GM12878 (cell line): Measurements from ENCODE around the gene ATP4A. TPM values are rescaled to one million over a fixed set of nuclear protein-coding genes. Genes with fewer than 3 reads are reported as not detected.
A peak's percentile ranks its signal among the peaks of the same experiment; 100 is the strongest.

Experiments
- ATAC-seq: fragments of 200-7000 bp; cut with Tn5 transposase; 3 replicates; pipeline ENCODE4 v1.9.1; 2020; ENCODE audit warnings: mild to moderate bottlenecking, moderate library complexity
- BruUV-seq: library from RNA; stranded (reverse); fragments of 400-500 nt; replicated peaks from 2 replicates; lab custom pipeline; 2021; lab: Mats Ljungman, UMichigan
- CTCF ChIA-PET: fragments of 300-600 bp; sonication (Branson Sonifier 250); formaldehyde crosslinking; extraction: SDS; loops from one replicate; lab custom pipeline; 2021; ENCODE audit warnings: inconsistent platforms; lab: Yijun Ruan, JAX
- POLR2A ChIA-PET: fragments of 350-600 bp; formaldehyde crosslinking; extraction: SDS; loops from one replicate; lab custom pipeline; 2021; ENCODE audit warnings: inconsistent platforms; lab: Charles Lee
- RAD21 ChIA-PET: fragments of 300-600 bp; sonication (Branson Sonifier 250); formaldehyde crosslinking; loops from one replicate; lab custom pipeline; 2023; ENCODE audit warnings: antibody characterized with exemption; ENCODE audit not compliant: unreplicated experiment; lab: Charles Lee
- SMC1A ChIA-PET: fragments of 300-600 bp; sonication (Branson Sonifier 250); formaldehyde crosslinking; loops from one replicate; lab custom pipeline; 2023; ENCODE audit not compliant: unreplicated experiment, uncharacterized antibody; lab: Charles Lee
- DNase-seq: peaks from one replicate; pipeline ENCODE4 v3.0.0-alpha.2; 2011; ENCODE audit warnings: low read depth, low spot score
- FAIRE-seq: peaks from 3 replicates; lab custom pipeline; 2011; peaks lifted over from hg19 to GRCh38; lab: Jason Lieb, UNC
- H2AFZ ChIP-seq: 2 replicates; pipeline ENCODE4 v1.6.0; 2011; ENCODE audit warnings: low read depth, low read length, control low read depth; ENCODE audit not compliant: control insufficient read depth
- H3K27ac ChIP-seq: 2 replicates; pipeline ENCODE4 v1.5.1; 2011; ENCODE audit warnings: control low read depth; ENCODE audit not compliant: control insufficient read depth, insufficient read depth
- H3K27me3 ChIP-seq, 2 experiments: replicated peaks in 1 of 2; 2 replicates each; pipeline versions ENCODE4 v1.6.0 to v1.6.1; 2011; ENCODE audit warnings: low read length in 1 of 2; ENCODE audit not compliant: control insufficient read depth in 2 of 2, insufficient read depth in 2 of 2
- H3K36me3 ChIP-seq, 2 experiments: 2 replicates each; pipeline ENCODE4 v1.5.1; 2011; ENCODE audit warnings: low read length in 1 of 2; ENCODE audit not compliant: control insufficient read depth in 2 of 2, insufficient read depth in 2 of 2
- H3K4me1 ChIP-seq: 2 replicates; pipeline ENCODE4 v1.6.1; 2011; ENCODE audit warnings: mild to moderate bottlenecking, low read length, moderate library complexity, mixed read lengths; ENCODE audit not compliant: control insufficient read depth, insufficient read depth
- H3K4me2 ChIP-seq: 2 replicates; pipeline ENCODE4 v1.6.0; 2011; ENCODE audit warnings: control low read depth; ENCODE audit not compliant: control insufficient read depth, insufficient read depth
- H3K4me3 ChIP-seq: fragments of 200-600 bp; sonication (generic); 2 replicates; pipeline ENCODE4 v1.5.1; 2016
- H3K79me2 ChIP-seq: 2 replicates; pipeline ENCODE4 v1.6.0; 2011; ENCODE audit warnings: low read length; ENCODE audit not compliant: control insufficient read depth, insufficient read depth
- H3K9ac ChIP-seq: 2 replicates; pipeline ENCODE4 v1.8.0; 2011; ENCODE audit warnings: low read length, control low read depth, mixed read lengths; ENCODE audit not compliant: control insufficient read depth, insufficient read depth
- H3K9me3 ChIP-seq: replicated peaks from 3 replicates; pipeline ENCODE4 v1.5.1; 2011; ENCODE audit warnings: mild to moderate bottlenecking, low read length; ENCODE audit not compliant: control insufficient read depth, insufficient read depth
- H4K20me1 ChIP-seq: 2 replicates; pipeline ENCODE4 v1.6.0; 2011; ENCODE audit not compliant: control insufficient read depth, insufficient read depth
- ATF2 ChIP-seq: IDR thresholded peaks from 2 replicates; pipeline ENCODE4 v1.6.1; 2012; ENCODE audit warnings: low read length, inconsistent platforms
- ATF3 ChIP-seq: IDR thresholded peaks from 2 replicates; pipeline ENCODE4 v1.6.1; 2011; ENCODE audit warnings: low read depth, mild to moderate bottlenecking, low read length, moderate library complexity, borderline replicate concordance; ENCODE audit errors: extremely low read depth
- BHLHE40 ChIP-seq, 2 experiments: fragments of 450-650 bp in 1 of 2; IDR thresholded peaks; 2 replicates each; pipeline ENCODE4 v1.6.1; 2011 to 2017; ENCODE audit warnings: low read depth in 2 of 2, borderline replicate concordance in 1 of 2, improper control_type of control experiment in 1 of 2, low read length in 1 of 2, mild to moderate bottlenecking in 1 of 2
- CBFB ChIP-seq: IDR thresholded peaks from 2 replicates; pipeline ENCODE4 v1.6.1; 2016; ENCODE audit warnings: antibody characterized with exemption, low read depth
- DPF2 ChIP-seq: fragments of 450-650 bp; IDR thresholded peaks from 2 replicates; pipeline ENCODE4 v1.6.1; 2017; ENCODE audit warnings: mild to moderate bottlenecking
- E2F4 ChIP-seq: IDR thresholded peaks from 2 replicates; pipeline ENCODE4 v1.6.1; 2012; ENCODE audit warnings: low read depth, low read length, improper control_type of control experiment
- E4F1 ChIP-seq: fragments of 450-650 bp; IDR thresholded peaks from 2 replicates; pipeline ENCODE4 v1.6.1; 2018; ENCODE audit warnings: borderline replicate concordance, mild to moderate bottlenecking; ENCODE audit not compliant: partially characterized antibody
- GABPA ChIP-seq: IDR thresholded peaks from 2 replicates; pipeline ENCODE4 v1.6.1; 2014; ENCODE audit warnings: antibody characterized with exemption, low read depth, mild to moderate bottlenecking, inconsistent platforms
- LARP7 ChIP-seq: fragments of 450-650 bp; IDR thresholded peaks from 2 replicates; pipeline ENCODE4 v1.6.1; 2017; ENCODE audit warnings: mild to moderate bottlenecking
- MEF2A ChIP-seq: IDR thresholded peaks from 2 replicates; pipeline ENCODE4 v1.6.1; 2011; ENCODE audit warnings: low read depth, mild to moderate bottlenecking, low read length, moderate library complexity; ENCODE audit not compliant: insufficient read depth
- MXI1 ChIP-seq: fragments of 150-350 bp; IDR thresholded peaks from 2 replicates; pipeline ENCODE4 v1.6.1; 2011; ENCODE audit warnings: low read depth, mild to moderate bottlenecking, inconsistent platforms, low read length, improper control_type of control experiment
- NR2F1 ChIP-seq: fragments of 450-650 bp; conservative IDR thresholded peaks from 2 replicates; pipeline ENCODE4 v1.6.1; 2017; ENCODE audit warnings: mild to moderate bottlenecking
- PML ChIP-seq: IDR thresholded peaks from 2 replicates; pipeline ENCODE4 v1.6.1; 2012; ENCODE audit warnings: low read length, inconsistent platforms
- RBBP5 ChIP-seq: fragments of 200-600 bp; sonication (generic); conservative IDR thresholded peaks from 2 replicates; pipeline ENCODE4 v1.6.1; 2016
- SP1 ChIP-seq: IDR thresholded peaks from one replicate; pipeline ENCODE4 v1.6.1; 2011; ENCODE audit warnings: low read depth, low read length
- TBL1XR1 ChIP-seq: IDR thresholded peaks from 2 replicates; pipeline ENCODE4 v1.6.1; 2012; ENCODE audit warnings: low read depth, low read length, improper control_type of control experiment
- WGBS: methylation state at CpG from one replicate; pipeline ENCODE4 v1.1.6; 2016; ENCODE audit warnings: low lambda C conversion rate; ENCODE audit not compliant: insufficient replicate concordance, insufficient coverage; ENCODE audit errors: missing lambda C conversion rate; 5-methylcytosine and 5-hydroxymethylcytosine counted together
- in situ Hi-C: fragments of 300-500 bp; cut with MboI; formaldehyde crosslinking; loops from 9 replicates; pipeline ENCODE4 v1.14.3; 2018; ENCODE audit warnings: mixed read lengths
- intact Hi-C: fragments of 100-400 bp; cut with micrococcal nuclease; formaldehyde crosslinking; loops from one replicate; pipeline ENCODE4 v1.14.2; 2022; ENCODE audit not compliant: unreplicated experiment
- polyA plus RNA-seq, 11 experiments: library from polyadenylated mRNA; depleted of rRNA in 4 of 11; unstranded in 6 of 11; stranded (reverse) in 5 of 11; fragments of >200 nt; fragmentation: Nextera tagmentation in 4 of 11; fragmentation: Illumina TruSeq in 1 of 11; extraction: Ambion mirVana in 4 of 11; extraction: Trizol in 1 of 11; gene quantifications; 1 replicate in 1 of 11; 2 replicates in 10 of 11; pipeline versions ENCODE4 v1.2.1 to v1.2.3, GENCODE V29; 2011 to 2016; ENCODE audit warnings: inconsistent platforms in 2 of 11, missing spikeins in 2 of 11, low read depth in 1 of 11
- total RNA-seq, 4 experiments: library from RNA; depleted of rRNA in 3 of 4; stranded (reverse); fragments of >200 nt in 3 of 4; fragmentation: Illumina TruSeq in 1 of 4; extraction: Trizol in 1 of 4; gene quantifications; 2 replicates each; pipeline versions ENCODE4 v1.2.1 to v1.2.3, GENCODE V29; 2013 to 2021
- TF ChIP-seq, protein P1 (sequence below): fragments of 450-650 bp; IDR thresholded peaks from 2 replicates; pipeline ENCODE4 v1.6.1; 2016; ENCODE audit warnings: mild to moderate bottlenecking

ATP4A gene
- total and polyA plus RNA-seq, 10 of the 15 experiments (the other 5 are each of a cell fraction or from before 2014, with no cell fraction given): 0.03 to 1.5 (median 0.11) TPM; not detected in 3

- Histone ChIP-seq H4K20me1 (no peaks in the 10 kb centered on the region), H3K4me3 (no peak overlapping the region), H3K79me2 (no peaks in the 10 kb centered on the region), H3K9me3 (no peaks in the 10 kb centered on the region), H3K9ac (no peak overlapping the region), H3K27ac (0 out of 2 replicates have a peak overlapping the region, but pooled peaks have one; percentile 13), H3K4me2 (0 out of 2 replicates have a peak overlapping the region, but pooled peaks have one; percentile 34), H3K36me3 (no peaks in the 10 kb centered on the region), H3K4me1 (no peaks in the 10 kb centered on the region; the same call in none of the 2 replicates), H3K27me3 (no peaks in the 10 kb centered on the region; a peak in 1 of 4 replicates), H2AFZ (peak overlapping the region; percentile 88)
- WGBS: 0% methylated on average over 4 of the region's 4 CpGs
- in situ Hi-C loops (no loop called here), intact Hi-C loops (loop anchor here (5.0 kb wide), 1 partner anchor 249 kb away; the partner anchor contains the start of gene FFAR1)
- ChIA-PET CTCF (interaction anchor here (0.6 to 3.2 kb wide), 6 partner anchors 14 to 89 kb away, joined by 3 to 16 read pairs (median 4); partner anchors contain the start of gene HAUS5), POLR2A (interaction anchor here (0.7 to 3.0 kb wide), 9 partner anchors 12 to 327 kb away, joined by 3 to 16 read pairs (median 5); partner anchors contain the start of genes COX6B1 and HAUS5), RAD21 (interaction anchor here (0.9 to 3.4 kb wide), 5 partner anchors 10 to 239 kb away, joined by 3 to 11 read pairs (median 6); partner anchors contain the start of gene COX6B1), SMC1A (interaction anchor here (1.0 to 2.8 kb wide), 3 partner anchors 11 to 98 kb away, joined by 3 to 14 read pairs (median 3); no protein-coding TSS in a partner anchor)
- peak; percentile 77 for FAIRE-seq
- peak; percentile 99 for ATAC-seq
- BruUV-seq: no TSS peak
- peak; percentile 51 for DNase-seq
- TF ChIP-seq E2F4 (no peak), MXI1 (0 out of 2 replicates have a peak, but pooled peaks have one; percentile 18), GABPA (no peak), LARP7 (no peak), RBBP5 (no peak), NR2F1 (peak; percentile 80), TBL1XR1 (no peak), MEF2A (no peak), DPF2 (peak; percentile 64; the same call in 1 of the 2 replicates), SP1 (peak; percentile 89), PML (no peak), BHLHE40 (IDR thresholded peaks at IDR 0.05; ENCODE audit: borderline replicate concordance in 1 of 2, low read depth in 2 of 2, low read length in 1 of 2) (peak; percentile 52 to 76; a peak in 3 of 4 replicates), CBFB (no peak), ATF2 (no peak), E4F1 (no peak), ATF3 (no peak)
- TF ChIP-seq, protein P1, sequence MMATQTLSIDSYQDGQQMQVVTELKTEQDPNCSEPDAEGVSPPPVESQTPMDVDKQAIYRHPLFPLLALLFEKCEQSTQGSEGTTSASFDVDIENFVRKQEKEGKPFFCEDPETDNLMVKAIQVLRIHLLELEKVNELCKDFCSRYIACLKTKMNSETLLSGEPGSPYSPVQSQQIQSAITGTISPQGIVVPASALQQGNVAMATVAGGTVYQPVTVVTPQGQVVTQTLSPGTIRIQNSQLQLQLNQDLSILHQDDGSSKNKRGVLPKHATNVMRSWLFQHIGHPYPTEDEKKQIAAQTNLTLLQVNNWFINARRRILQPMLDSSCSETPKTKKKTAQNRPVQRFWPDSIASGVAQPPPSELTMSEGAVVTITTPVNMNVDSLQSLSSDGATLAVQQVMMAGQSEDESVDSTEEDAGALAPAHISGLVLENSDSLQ: peak; percentile 97
Measured at GRCh38 chr19:35596366-35596999, 33.0 kb upstream of the ATP4A start.
